GM23338 (cell line): ENCODE data around the gene ELAVL3. TPM values are rescaled to one million over a fixed set of nuclear protein-coding genes. Genes with fewer than 3 reads are reported as not detected.

Experiments
- ATAC-seq: fragments of 200-7000 bp; cut with Tn5 transposase; 3 replicates; pipeline ENCODE4 v1.9.1; 2020
- DNase-seq: peaks from one replicate; pipeline ENCODE4 v3.0.0-alpha.2; 2015; ENCODE audit warnings: low spot score
- H2AFZ ChIP-seq: fragments of 200-600 bp; sonication (generic); 2 replicates; pipeline ENCODE4 v1.8.0; 2016; ENCODE audit warnings: antibody characterized with exemption, mild to moderate bottlenecking, moderate library complexity
- H3F3A ChIP-seq: fragments of 200-600 bp; sonication (generic); replicated peaks from 2 replicates; pipeline ENCODE4 v1.8.0; 2017; ENCODE audit warnings: antibody characterized with exemption, mixed run types, low read depth
- H3K27ac ChIP-seq: fragments of 200-600 bp; sonication (generic); 2 replicates; pipeline ENCODE4 v1.6.1; 2016; ENCODE audit warnings: low read depth
- H3K27me3 ChIP-seq: fragments of 200-600 bp; sonication (generic); 2 replicates; pipeline ENCODE4 v1.8.0; 2016; ENCODE audit warnings: mild to moderate bottlenecking, mixed run types, moderate library complexity; ENCODE audit not compliant: insufficient read depth
- H3K36me3 ChIP-seq: fragments of 200-600 bp; sonication (generic); 2 replicates; pipeline ENCODE4 v1.8.0; 2016; ENCODE audit warnings: mild to moderate bottlenecking; ENCODE audit not compliant: insufficient read depth
- H3K4me1 ChIP-seq: fragments of 200-600 bp; sonication (generic); 2 replicates; pipeline ENCODE4 v1.8.0; 2016; ENCODE audit warnings: mild to moderate bottlenecking, moderate library complexity; ENCODE audit not compliant: insufficient read depth
- H3K4me2 ChIP-seq: fragments of 200-600 bp; sonication (generic); 2 replicates; pipeline ENCODE4 v1.7.1; 2017; ENCODE audit warnings: mixed run types
- H3K4me3 ChIP-seq: fragments of 200-600 bp; sonication (generic); 2 replicates; pipeline ENCODE4 v1.6.1; 2016; ENCODE audit warnings: mixed run types
- H3K79me2 ChIP-seq: fragments of 200-600 bp; sonication (generic); replicated peaks from 2 replicates; pipeline ENCODE4 v1.8.0; 2017; ENCODE audit warnings: mild to moderate bottlenecking; ENCODE audit not compliant: insufficient read depth
- H3K9me2 ChIP-seq: fragments of 200-600 bp; sonication (generic); 2 replicates; pipeline ENCODE4 v1.8.0; 2017; ENCODE audit not compliant: insufficient read depth
- H4K20me1 ChIP-seq: fragments of 200-600 bp; sonication (generic); replicated peaks from 2 replicates; pipeline ENCODE4 v1.8.0; 2017; ENCODE audit warnings: mild to moderate bottlenecking; ENCODE audit not compliant: insufficient read depth
- H3K27ac Mint-ChIP-seq: 2 replicates; pipeline ENCODE4 v1.8.0; 2020; ENCODE audit warnings: inconsistent platforms, mild to moderate bottlenecking, moderate library complexity, mixed read lengths
- H3K27me3 Mint-ChIP-seq: 3 replicates; pipeline ENCODE4 v1.8.0; 2022; ENCODE audit warnings: low read depth, mild to moderate bottlenecking, moderate library complexity, mixed read lengths, inconsistent platforms; ENCODE audit not compliant: insufficient read depth, poor library complexity
- H3K36me3 Mint-ChIP-seq: 3 replicates; pipeline ENCODE4 v1.8.0; 2021; ENCODE audit warnings: low read depth, mild to moderate bottlenecking, inconsistent platforms, moderate library complexity, mixed read lengths
- H3K4me1 Mint-ChIP-seq: 3 replicates; pipeline ENCODE4 v1.8.0; 2020; ENCODE audit warnings: mild to moderate bottlenecking, inconsistent platforms, mixed read lengths
- H3K4me3 Mint-ChIP-seq: 3 replicates; pipeline ENCODE4 v1.8.0; 2021; ENCODE audit warnings: moderate library complexity, mild to moderate bottlenecking, inconsistent platforms, mixed read lengths
- H3K9me3 Mint-ChIP-seq: 3 replicates; pipeline ENCODE4 v1.8.0; 2020; ENCODE audit warnings: moderate library complexity, mild to moderate bottlenecking, inconsistent platforms, mixed read lengths
- NANOG ChIP-seq: IDR thresholded peaks from 2 replicates; pipeline ENCODE4 v1.6.1; 2016; ENCODE audit warnings: antibody characterized with exemption, borderline replicate concordance
- POLR2AphosphoS5 ChIP-seq: IDR thresholded peaks from 2 replicates; pipeline ENCODE4 v1.6.1; 2016; ENCODE audit warnings: antibody characterized with exemption, low read depth
- STAT1 ChIP-seq: IDR thresholded peaks from one replicate; pipeline ENCODE4 v1.6.1; 2016; ENCODE audit warnings: antibody characterized with exemption; ENCODE audit not compliant: unreplicated experiment
- ZNF331 ChIP-seq: fragments of 250-450 bp; sonication (Bioruptor Pico); IDR thresholded peaks from 2 replicates; pipeline ENCODE4 v1.5.0; 2020; ENCODE audit warnings: low read depth, mild to moderate bottlenecking, moderate library complexity
- polyA plus RNA-seq: library from polyadenylated mRNA; unstranded; fragments of >200 nt; fragmentation: Nextera tagmentation; extraction: Ambion mirVana; gene quantifications from 2 replicates; pipeline ENCODE4 v1.2.1, GENCODE V29; 2016
- total RNA-seq: library from RNA; depleted of rRNA; stranded (reverse); fragments of >200 nt; shearing (Covaris generic); gene quantifications from 2 replicates; pipeline ENCODE4 v1.2.3, GENCODE V29; 2014
- TF ChIP-seq, protein P1 (sequence below): IDR thresholded peaks from one replicate; pipeline ENCODE4 v1.6.1; 2018; ENCODE audit warnings: antibody characterized with exemption; ENCODE audit not compliant: unreplicated experiment
- TF ChIP-seq, protein P2 (sequence below), 2 experiments: fragments of 200-600 bp in 1 of 2; sonication (generic) in 1 of 2; conservative IDR thresholded peaks; 2 replicates each; pipeline versions ENCODE4 v1.5.1 to v1.6.1; 2016 to 2017; ENCODE audit warnings: antibody characterized with exemption in 2 of 2, low read depth in 2 of 2, mild to moderate bottlenecking in 2 of 2, moderate library complexity in 1 of 2

The ELAVL3 gene
- total and polyA plus RNA-seq, 2 experiments from 2014 or later: 0.45 to 1.2 TPM

DNA sequence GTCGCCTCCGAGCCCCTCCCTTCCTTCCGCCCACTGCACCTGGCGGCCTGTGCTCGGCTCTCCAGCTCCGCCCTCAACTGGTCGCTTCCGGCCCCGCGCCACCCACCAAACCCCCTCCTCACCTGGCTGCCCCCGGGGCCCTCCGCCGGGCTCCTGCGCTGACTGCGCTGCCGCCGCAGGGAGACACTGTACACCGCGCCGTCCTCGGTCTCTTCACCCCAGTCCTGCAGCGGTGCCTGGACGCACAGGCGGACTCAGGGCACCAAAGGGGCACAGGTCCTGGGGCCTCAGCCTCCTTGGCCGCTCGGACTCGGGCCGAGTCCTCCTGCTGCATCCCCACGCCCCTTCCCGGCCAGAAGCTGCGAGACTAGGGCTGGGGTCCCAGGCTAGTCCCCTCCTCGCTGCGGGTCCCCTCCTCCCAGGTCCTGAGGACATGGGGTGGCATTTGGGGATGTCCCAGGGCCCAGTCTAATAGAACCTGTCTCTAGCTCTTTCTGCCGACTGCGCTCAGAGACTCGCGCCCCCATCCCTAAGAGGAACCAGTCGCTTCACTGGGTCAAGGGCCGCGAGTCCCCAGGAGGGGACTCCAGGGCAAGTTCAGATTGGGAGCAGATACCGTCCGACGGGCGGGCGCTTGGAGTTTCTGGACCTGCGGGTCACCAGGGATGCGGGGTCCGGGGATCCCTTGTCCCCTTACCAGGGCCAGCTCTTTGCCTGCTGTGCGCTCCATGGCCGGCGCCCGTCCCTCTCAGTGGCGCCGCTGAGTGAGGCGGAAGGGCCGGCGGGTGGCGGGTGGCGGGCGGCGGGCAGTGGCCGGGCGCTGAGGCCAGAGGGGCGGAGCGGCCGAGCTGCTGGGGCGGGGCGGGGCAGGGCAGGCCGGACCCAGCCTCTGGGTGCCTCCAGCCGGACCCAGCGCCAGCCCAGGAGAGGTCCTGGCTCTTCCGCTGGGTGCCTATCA is 62.0 kb downstream of the ELAVL3 start, which contains the start of gene RGL3:
Gene RGL3, minus strand, starts transcription at position 766 of the 958 bp plus-strand sequence. Its CDS starts 36 bp downstream, at position 730.
- H3K4me3 Mint-ChIP-seq: peak within 1 kb of the TSS; percentile 92
- H3K36me3 Mint-ChIP-seq: peaks cover 15% of the 10 kb centered on the region
- no peaks in the 10 kb centered on the region for H3K79me2 ChIP-seq
- peak within 1 kb of the TSS; percentile 96 for H3K27ac ChIP-seq
- H3F3A ChIP-seq: peaks cover 20% of the 10 kb centered on the region
- peaks cover 22% of the 10 kb centered on the region for H3K4me1 Mint-ChIP-seq
- peaks cover 36% of the 10 kb centered on the region for H3K27me3 Mint-ChIP-seq
- H3K36me3 ChIP-seq: no peaks in the 10 kb centered on the region
- H3K4me1 ChIP-seq: peaks cover 33% of the 10 kb centered on the region
- no peak for TF ChIP-seq STAT1
- peak; percentile 74 for TF ChIP-seq POLR2AphosphoS5
- peak within 1 kb of the TSS; percentile 95 for H3K27ac Mint-ChIP-seq
- no peaks in the 10 kb centered on the region; the same call in 2 of the 3 replicates for H3K9me3 Mint-ChIP-seq
- H3K4me2 ChIP-seq: peak within 1 kb of the TSS; percentile 100
- H3K27me3 ChIP-seq: peaks cover 33% of the 10 kb centered on the region
- no peaks in the 10 kb centered on the region for H3K9me2 ChIP-seq
- peak within 1 kb of the TSS; percentile 91 for H2AFZ ChIP-seq
- ATAC-seq: peak; percentile 58
- peaks cover 4% of the 10 kb centered on the region for H4K20me1 ChIP-seq
- H3K4me3 ChIP-seq: peak within 1 kb of the TSS; percentile 97
- DNase-seq: peak; percentile 95

DNA sequence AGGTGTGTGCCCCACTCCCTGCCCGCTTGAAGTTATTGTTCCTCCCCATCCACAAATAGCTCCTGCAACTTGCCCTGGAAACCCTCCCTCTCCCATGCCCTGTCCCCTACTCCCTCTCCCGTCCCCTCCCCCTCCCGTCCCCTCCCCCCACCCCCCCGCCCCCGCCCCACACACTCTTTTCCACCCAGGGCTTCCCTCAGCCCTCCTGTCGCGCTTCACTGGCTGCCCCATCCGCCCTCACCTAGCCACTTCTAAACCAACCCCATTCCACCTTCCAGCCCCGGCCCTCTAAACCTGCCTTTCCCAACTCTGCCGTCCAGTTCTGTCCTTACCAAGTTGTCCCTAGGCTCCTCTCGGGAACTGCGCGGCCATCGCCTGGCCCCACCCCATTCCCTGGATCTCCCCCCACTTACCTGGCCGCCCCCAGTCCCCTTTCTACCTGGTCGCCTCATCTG is 62.7 kb downstream of the ELAVL3 start:
- no peak for DNase-seq
- peak; percentile 3 for ATAC-seq
- Histone ChIP-seq H3K27me3 (peaks cover 26% of the 10 kb centered on the region), H4K20me1 (peaks cover 4% of the 10 kb centered on the region), H3K9me2 (no peaks in the 10 kb centered on the region), H3K79me2 (no peaks in the 10 kb centered on the region), H3K36me3 (no peaks in the 10 kb centered on the region), H3F3A (peaks cover 20% of the 10 kb centered on the region), H2AFZ (no peak overlapping the region), H3K4me1 (peaks cover 30% of the 10 kb centered on the region), H3K4me3 (peak overlapping the region; percentile 97), H3K27ac (peak overlapping the region; percentile 96), H3K4me2 (peak overlapping the region; percentile 98)
- H3K27me3 Mint-ChIP-seq: peaks cover 30% of the 10 kb centered on the region
- TF ChIP-seq, protein P1, sequence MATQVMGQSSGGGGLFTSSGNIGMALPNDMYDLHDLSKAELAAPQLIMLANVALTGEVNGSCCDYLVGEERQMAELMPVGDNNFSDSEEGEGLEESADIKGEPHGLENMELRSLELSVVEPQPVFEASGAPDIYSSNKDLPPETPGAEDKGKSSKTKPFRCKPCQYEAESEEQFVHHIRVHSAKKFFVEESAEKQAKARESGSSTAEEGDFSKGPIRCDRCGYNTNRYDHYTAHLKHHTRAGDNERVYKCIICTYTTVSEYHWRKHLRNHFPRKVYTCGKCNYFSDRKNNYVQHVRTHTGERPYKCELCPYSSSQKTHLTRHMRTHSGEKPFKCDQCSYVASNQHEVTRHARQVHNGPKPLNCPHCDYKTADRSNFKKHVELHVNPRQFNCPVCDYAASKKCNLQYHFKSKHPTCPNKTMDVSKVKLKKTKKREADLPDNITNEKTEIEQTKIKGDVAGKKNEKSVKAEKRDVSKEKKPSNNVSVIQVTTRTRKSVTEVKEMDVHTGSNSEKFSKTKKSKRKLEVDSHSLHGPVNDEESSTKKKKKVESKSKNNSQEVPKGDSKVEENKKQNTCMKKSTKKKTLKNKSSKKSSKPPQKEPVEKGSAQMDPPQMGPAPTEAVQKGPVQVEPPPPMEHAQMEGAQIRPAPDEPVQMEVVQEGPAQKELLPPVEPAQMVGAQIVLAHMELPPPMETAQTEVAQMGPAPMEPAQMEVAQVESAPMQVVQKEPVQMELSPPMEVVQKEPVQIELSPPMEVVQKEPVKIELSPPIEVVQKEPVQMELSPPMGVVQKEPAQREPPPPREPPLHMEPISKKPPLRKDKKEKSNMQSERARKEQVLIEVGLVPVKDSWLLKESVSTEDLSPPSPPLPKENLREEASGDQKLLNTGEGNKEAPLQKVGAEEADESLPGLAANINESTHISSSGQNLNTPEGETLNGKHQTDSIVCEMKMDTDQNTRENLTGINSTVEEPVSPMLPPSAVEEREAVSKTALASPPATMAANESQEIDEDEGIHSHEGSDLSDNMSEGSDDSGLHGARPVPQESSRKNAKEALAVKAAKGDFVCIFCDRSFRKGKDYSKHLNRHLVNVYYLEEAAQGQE: no peak
- TF ChIP-seq ZNF331 (CRISPR knock-in tag) (no peak), STAT1 (no peak), NANOG (no peak)
- TF ChIP-seq, protein P2, sequence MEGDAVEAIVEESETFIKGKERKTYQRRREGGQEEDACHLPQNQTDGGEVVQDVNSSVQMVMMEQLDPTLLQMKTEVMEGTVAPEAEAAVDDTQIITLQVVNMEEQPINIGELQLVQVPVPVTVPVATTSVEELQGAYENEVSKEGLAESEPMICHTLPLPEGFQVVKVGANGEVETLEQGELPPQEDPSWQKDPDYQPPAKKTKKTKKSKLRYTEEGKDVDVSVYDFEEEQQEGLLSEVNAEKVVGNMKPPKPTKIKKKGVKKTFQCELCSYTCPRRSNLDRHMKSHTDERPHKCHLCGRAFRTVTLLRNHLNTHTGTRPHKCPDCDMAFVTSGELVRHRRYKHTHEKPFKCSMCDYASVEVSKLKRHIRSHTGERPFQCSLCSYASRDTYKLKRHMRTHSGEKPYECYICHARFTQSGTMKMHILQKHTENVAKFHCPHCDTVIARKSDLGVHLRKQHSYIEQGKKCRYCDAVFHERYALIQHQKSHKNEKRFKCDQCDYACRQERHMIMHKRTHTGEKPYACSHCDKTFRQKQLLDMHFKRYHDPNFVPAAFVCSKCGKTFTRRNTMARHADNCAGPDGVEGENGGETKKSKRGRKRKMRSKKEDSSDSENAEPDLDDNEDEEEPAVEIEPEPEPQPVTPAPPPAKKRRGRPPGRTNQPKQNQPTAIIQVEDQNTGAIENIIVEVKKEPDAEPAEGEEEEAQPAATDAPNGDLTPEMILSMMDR (conservative IDR thresholded peaks at IDR 0.05; ENCODE audit: low read depth in 2 of 2): no peak
- H3K4me3 Mint-ChIP-seq: peak overlapping the region; percentile 92
- no peaks in the 10 kb centered on the region for H3K9me3 Mint-ChIP-seq
- peaks cover 15% of the 10 kb centered on the region for H3K36me3 Mint-ChIP-seq
- peak overlapping the region; percentile 95 for H3K27ac Mint-ChIP-seq
- peaks cover 17% of the 10 kb centered on the region for H3K4me1 Mint-ChIP-seq
